GM21423 (cell line): ENCODE results near the gene ADAMTSL4.
"Not testable (repeated sequence)": the region's sequence is repeated elsewhere in the genome, so short reads cannot be mapped to it uniquely, and the experiment has no call there.

ENCODE experiments used
- ATAC-seq: cut with Tn5 transposase; IDR thresholded peaks from one replicate; pipeline ENCODE4 v1.9.1; 2021; ENCODE audit warnings: mild to moderate bottlenecking, moderate library complexity; ENCODE audit not compliant: unreplicated experiment

ADAMTSL4 gene

GRCh38 chr1:150555198-150555970 lies 6.2 kb downstream of the ADAMTSL4 start:
- no peak for ATAC-seq

DNA sequence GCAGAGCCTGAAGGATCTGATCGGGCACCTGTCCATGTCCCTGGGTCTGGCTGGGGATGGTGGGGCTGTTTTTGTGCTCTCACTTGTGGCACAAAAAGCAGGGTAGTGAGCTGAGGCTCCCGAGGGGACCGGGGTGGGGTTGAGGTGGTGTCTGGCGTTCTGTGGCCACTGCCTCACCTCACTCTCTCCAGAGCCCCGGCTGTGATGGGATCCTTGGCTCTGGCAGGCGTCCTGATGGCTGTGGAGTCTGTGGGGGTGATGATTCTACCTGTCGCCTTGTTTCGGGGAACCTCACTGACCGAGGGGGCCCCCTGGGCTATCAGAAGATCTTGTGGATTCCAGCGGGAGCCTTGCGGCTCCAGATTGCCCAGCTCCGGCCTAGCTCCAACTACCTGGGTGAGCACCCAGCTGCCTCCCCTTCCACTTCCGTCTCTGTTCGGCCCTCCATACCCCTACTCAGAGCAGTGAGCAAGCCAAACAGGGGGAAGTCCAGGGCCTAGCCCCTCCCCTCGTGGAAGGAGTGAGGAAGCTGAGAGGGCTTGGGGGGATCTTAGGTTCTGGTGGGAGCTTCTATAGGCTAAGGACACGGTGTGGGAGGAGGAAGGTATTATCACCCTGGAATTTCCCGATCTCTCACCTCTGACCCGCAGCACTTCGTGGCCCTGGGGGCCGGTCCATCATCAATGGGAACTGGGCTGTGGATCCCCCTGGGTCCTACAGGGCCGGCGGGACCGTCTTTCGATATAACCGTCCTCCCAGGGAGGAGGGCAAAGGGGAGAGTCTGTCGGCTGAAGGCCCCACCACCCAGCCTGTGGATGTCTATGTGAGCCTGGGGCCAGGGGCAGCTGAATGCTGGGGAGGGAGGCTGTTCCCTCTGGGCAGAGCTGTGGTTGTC lies 7.0 kb downstream of the ADAMTSL4 start:
- ATAC-seq = no peak

- ATAC-seq = no peak
Observed at GRCh38 chr1:150557065-150557600, 7.9 kb downstream of the ADAMTSL4 start.

- no peak for ATAC-seq
Observed at GRCh38 chr1:150557813-150558212, 8.6 kb downstream of the ADAMTSL4 start.

- ATAC-seq = no peak
Observed at GRCh38 chr1:150558303-150558704, 9.1 kb downstream of the ADAMTSL4 start.

DNA sequence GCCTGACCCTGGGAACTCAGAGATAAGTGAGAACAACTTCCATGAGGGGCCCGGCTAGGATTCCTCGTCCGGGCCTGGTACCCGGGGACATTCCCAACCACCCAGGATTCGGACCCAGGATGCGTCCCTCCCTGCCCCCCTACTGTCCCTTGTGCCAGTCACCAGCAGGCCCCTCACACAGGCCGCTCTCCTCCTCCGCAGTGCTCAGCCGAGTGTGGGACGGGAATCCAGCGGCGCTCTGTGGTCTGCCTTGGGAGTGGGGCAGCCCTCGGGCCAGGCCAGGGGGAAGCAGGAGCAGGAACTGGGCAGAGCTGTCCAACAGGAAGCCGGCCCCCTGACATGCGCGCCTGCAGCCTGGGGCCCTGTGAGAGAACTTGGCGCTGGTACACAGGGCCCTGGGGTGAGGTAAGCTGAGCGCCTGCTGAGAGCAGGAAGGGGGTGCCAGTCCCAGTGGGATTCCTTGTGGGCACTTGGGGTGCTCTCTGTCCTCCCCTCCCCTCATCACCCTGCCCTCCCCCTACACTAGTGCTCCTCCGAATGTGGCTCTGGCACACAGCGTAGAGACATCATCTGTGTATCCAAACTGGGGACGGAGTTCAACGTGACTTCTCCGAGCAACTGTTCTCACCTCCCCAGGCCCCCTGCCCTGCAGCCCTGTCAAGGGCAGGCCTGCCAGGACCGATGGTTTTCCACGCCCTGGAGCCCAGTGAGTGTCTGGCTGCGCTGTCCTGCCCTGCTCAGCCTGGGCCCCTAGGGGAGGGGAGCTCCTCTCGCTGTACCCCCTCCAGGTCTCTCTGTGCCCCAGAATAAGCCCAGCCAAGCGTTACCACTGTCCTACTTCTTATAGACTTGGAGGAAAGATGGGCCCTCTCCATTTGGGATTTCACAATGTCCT lies 9.8 kb downstream of the ADAMTSL4 start:
- no peak for ATAC-seq

DNA sequence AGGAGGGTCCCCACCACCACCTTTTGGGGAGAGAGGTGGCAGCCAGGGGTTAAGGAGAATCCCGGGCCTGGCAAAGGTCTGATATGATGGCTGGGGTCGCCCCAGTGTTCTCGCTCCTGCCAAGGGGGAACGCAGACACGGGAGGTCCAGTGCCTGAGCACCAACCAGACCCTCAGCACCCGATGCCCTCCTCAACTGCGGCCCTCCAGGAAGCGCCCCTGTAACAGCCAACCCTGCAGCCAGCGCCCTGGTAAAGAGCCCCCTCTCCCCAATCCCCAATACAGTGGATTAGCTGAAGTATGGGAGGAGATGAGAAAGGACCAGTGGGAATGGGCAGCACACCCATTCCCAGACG lies 10.4 kb downstream of the ADAMTSL4 start:
- no peak for ATAC-seq

- no peak for ATAC-seq
Observed at GRCh38 chr1:150560011-150560438, 10.8 kb downstream of the ADAMTSL4 start.

GRCh38 chr1:150560576-150561253 lies 11.5 kb downstream of the ADAMTSL4 start:
- ATAC-seq = no peak

GRCh38 chr1:150561254-150561973 lies 12.2 kb downstream of the ADAMTSL4 start:
- ATAC-seq = no peak

- ATAC-seq = peak; percentile 36
Observed at GRCh38 chr1:150561974-150562445, 12.8 kb downstream of the ADAMTSL4 start.

DNA sequence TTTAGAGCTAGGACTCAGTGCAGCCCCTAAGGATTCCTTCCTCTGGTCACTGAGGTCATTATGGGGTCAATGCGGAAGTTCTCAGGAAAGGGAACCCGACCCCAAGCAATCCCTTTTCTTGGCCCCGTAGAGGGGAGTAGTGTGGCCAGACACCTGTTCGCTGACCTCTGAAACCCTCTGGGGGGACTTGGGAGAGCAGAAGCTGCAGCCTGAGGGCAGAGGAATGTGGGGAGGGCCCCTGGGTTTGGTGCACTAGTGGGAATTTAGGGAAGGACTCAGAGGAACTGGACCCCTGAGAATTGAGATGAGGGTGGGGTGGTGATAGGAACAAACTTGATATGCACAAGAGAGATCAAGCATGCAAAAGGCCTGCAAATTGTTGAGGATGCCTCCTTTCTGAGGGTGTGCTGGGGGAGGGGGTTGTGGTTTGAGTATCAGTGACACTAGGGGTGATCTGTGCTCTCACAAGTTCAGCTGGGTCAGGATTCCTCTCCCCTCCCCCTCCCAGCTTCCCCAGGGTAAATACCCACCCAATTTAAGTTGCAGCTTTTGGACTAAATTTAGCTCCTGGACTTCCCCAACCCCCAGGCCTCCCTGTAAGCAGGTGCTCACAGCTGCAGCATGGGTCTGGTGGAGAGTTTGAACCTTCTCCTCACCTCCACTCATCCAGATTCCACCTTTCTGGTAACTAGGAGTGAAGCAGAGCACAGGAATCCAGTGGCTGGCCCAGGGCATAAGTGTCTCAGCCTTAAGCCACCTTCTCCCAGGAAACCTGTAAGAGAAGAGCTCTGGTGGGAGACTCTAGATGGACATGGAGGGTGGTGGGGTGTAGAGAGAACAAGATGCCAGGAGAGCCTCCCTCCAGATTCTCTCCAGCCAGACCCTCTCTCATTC lies 13.5 kb downstream of the ADAMTSL4 start:
- ATAC-seq = peak; percentile 31

- ATAC-seq = peak; percentile 17
Observed at GRCh38 chr1:150563340-150564038, 14.3 kb downstream of the ADAMTSL4 start.

DNA sequence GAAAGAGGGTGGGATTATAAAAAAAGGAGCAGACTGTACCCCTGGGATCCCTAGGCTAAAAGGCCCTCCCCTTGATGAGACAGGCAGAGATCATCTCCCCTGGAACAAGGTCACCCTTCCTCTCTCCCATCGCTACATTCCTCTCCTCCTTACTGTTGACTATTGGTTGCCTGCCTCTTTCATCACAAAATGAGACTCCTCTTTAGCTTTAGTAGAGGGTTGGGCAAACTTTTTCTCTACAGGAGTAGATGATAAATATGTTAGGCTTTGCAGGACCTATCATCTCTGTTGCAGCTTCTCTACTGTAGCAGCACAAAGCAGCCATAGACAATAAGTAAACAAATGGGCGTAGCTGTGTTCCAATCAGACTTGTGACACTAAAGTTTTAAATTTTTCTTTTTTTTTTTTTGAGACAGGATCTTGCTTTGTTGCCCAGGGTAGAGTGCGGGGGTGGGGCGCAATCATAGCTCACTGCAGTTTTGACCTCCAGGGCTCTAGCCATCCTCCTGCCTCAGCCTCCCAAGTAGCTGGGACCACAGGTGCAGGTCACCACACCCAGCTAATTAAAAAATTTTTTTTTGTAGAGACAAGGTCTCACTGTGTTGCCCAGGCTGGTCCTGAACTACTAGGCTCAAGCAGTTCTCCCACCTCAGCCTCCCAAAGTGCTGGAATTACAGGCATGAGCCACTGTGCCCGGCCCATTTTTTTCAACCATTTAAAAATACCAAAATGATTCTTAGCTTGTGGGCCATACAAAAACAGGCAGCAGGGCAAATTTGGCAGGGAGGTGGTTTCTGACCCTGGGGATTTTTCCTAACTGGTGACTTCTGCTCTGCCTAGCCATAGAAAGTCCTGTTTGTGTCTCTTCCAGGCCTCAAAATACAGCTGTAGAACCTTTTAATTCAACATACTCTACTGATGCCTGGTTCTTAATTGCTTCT lies 15.1 kb downstream of the ADAMTSL4 start:
- ATAC-seq = no peak

- ATAC-seq = not testable (repeated sequence)
Observed at GRCh38 chr1:150565240-150565991, 16.2 kb downstream of the ADAMTSL4 start.
